GM12892 (cell line): Measurements from ENCODE around the gene PDS5A.
"Not testable (repeated sequence)": the region's sequence is repeated elsewhere in the genome, so short reads cannot be mapped to it uniquely, and the experiment has no call there.

Experiments used
- POLR2A ChIP-seq: IDR thresholded peaks from 2 replicates; pipeline ENCODE4 v1.6.1; 2011; ENCODE audit warnings: low read depth, low read length, control low read depth
- POLR2AphosphoS5 ChIP-seq: IDR thresholded peaks from 2 replicates; pipeline ENCODE4 v1.6.1; 2011; ENCODE audit warnings: low read depth, low read length, control low read depth
- TAF1 ChIP-seq: IDR thresholded peaks from 2 replicates; pipeline ENCODE4 v1.6.1; 2011; ENCODE audit warnings: low read depth, mild to moderate bottlenecking, control low read depth, low read length, borderline replicate concordance

DNA sequence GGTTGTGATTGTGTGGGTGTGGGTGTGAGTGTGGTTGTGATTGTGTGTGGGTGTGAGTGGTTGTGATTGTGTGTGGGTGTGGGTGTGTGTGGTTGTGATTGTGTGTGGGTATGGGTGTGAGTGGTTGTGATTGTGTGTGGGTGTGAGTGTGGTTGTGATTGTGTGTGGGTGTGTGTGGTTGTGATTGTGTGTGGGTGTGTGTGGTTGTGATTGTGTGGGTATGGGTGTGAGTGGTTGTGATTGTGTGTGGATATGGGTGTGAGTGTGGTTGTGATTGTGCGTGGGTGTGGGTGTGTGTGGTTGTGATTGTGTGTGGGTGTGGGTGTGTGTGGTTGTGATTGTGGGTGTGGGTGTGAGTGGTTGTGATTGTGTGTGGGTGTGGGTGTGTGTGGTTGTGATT lies 164.7 kb downstream of the PDS5A start:
- not testable (repeated sequence) for TF ChIP-seq POLR2A, TAF1, POLR2AphosphoS5
